ENCODE measurements around the gene PABPN1L.

The PABPN1L gene

GRCh38 chr16:88871349-88871702 is 4.9 kb upstream of the PABPN1L start:
- no peaks in the 10 kb centered on the region for H3K4me1 ChIP-seq (ENCODE audit: insufficient read depth, poor library complexity, severe bottlenecking)
- H3K4me3 ChIP-seq (ENCODE audit: severe bottlenecking): no peak overlapping the region
- H3K27me3 ChIP-seq (ENCODE audit: insufficient read depth, poor library complexity, severe bottlenecking): peaks cover 7% of the 10 kb centered on the region
- no peak overlapping the region for H3K27ac ChIP-seq (ENCODE audit: poor library complexity, severe bottlenecking)
- DNase-seq (ENCODE audit: low spot score) (no peak), ATAC-seq (ENCODE audit: low read depth) (no peak)
- no peaks in the 10 kb centered on the region for H3K9me3 ChIP-seq (ENCODE audit: severe bottlenecking)
- TF ChIP-seq, protein P1, sequence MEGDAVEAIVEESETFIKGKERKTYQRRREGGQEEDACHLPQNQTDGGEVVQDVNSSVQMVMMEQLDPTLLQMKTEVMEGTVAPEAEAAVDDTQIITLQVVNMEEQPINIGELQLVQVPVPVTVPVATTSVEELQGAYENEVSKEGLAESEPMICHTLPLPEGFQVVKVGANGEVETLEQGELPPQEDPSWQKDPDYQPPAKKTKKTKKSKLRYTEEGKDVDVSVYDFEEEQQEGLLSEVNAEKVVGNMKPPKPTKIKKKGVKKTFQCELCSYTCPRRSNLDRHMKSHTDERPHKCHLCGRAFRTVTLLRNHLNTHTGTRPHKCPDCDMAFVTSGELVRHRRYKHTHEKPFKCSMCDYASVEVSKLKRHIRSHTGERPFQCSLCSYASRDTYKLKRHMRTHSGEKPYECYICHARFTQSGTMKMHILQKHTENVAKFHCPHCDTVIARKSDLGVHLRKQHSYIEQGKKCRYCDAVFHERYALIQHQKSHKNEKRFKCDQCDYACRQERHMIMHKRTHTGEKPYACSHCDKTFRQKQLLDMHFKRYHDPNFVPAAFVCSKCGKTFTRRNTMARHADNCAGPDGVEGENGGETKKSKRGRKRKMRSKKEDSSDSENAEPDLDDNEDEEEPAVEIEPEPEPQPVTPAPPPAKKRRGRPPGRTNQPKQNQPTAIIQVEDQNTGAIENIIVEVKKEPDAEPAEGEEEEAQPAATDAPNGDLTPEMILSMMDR (IDR thresholded peaks at IDR 0.05; ENCODE audit: poor library complexity, severe bottlenecking): no peak
- H3K36me3 ChIP-seq (ENCODE audit: low read depth): no peaks in the 10 kb centered on the region

DNA sequence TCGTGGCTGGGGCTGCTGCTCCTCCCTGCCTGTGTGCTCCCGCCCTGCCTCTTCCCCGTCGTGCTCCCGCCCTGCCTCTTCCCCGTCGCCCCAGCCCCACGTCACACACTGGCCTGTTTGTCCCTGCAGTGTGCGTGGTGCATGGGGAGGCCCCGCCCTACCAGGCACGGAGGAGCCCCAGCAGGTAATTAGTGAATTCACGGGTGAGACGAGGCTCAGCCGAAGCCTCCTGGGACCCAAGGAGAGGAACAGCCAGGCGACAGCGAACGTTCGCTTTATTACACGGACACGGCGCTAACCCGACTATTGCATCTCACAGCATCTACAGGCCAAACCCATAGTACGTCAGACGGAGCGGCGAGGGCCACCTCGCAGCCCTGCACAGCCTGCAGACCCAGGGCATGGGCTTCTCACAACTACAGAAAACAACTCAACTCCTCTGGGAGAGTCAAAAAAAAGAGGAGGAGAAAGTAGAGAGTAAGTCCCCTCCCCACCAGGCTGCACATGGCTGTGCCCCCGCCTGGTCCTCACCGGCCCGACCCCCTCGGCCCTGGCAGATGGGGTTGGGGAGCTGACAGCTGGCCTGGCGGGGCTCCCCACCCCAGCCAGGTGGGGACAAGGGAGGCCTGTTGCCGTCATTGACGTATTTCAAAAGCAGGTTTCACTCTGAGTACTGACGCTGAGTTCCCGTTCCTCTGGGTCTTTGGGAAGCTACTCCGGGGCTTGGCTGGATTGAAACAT is 4.3 kb upstream of the PABPN1L start:
- ATAC-seq (ENCODE audit: low read depth) (no peak), DNase-seq (ENCODE audit: low spot score) (no peak)
- Histone ChIP-seq H3K27ac (ENCODE audit: poor library complexity, severe bottlenecking) (no peak overlapping the region), H3K27me3 (ENCODE audit: insufficient read depth, poor library complexity, severe bottlenecking) (peaks cover 5% of the 10 kb centered on the region), H3K4me3 (ENCODE audit: severe bottlenecking) (no peak overlapping the region), H3K4me1 (ENCODE audit: insufficient read depth, poor library complexity, severe bottlenecking) (no peaks in the 10 kb centered on the region), H3K9me3 (ENCODE audit: severe bottlenecking) (no peaks in the 10 kb centered on the region), H3K36me3 (ENCODE audit: low read depth) (no peaks in the 10 kb centered on the region)
- TF ChIP-seq, protein P1 (IDR thresholded peaks at IDR 0.05; ENCODE audit: poor library complexity, severe bottlenecking): no peak

DNA sequence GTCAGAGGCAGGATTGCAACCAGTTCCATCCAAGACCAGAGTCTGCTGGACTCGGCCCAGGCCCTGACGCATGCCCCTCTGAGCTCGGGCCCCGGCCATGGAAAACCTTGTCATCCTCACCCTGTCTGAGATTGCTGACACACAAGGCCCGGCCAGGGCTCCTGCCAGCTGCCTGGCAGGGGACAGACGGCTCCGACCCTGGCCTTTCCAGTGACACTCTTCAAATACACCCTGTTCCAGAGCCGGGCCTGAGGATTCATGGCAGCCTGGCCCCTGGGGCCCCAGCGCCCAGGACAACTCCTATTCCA is 3.2 kb upstream of the PABPN1L start:
- TF ChIP-seq, protein P1 (IDR thresholded peaks at IDR 0.05; ENCODE audit: poor library complexity, severe bottlenecking): no peak
- Histone ChIP-seq H3K27ac (ENCODE audit: poor library complexity, severe bottlenecking) (no peak overlapping the region), H3K4me3 (ENCODE audit: severe bottlenecking) (no peak overlapping the region), H3K9me3 (ENCODE audit: severe bottlenecking) (no peaks in the 10 kb centered on the region), H3K27me3 (ENCODE audit: insufficient read depth, poor library complexity, severe bottlenecking) (peaks cover 5% of the 10 kb centered on the region), H3K36me3 (ENCODE audit: low read depth) (no peaks in the 10 kb centered on the region), H3K4me1 (ENCODE audit: insufficient read depth, poor library complexity, severe bottlenecking) (no peaks in the 10 kb centered on the region)
- ATAC-seq (ENCODE audit: low read depth) (no peak), DNase-seq (ENCODE audit: low spot score) (no peak)

GRCh38 chr16:88868974-88869672 is 2.7 kb upstream of the PABPN1L start:
- peaks cover 5% of the 10 kb centered on the region for H3K27me3 ChIP-seq (ENCODE audit: insufficient read depth, poor library complexity, severe bottlenecking)
- no peaks in the 10 kb centered on the region for H3K4me1 ChIP-seq (ENCODE audit: insufficient read depth, poor library complexity, severe bottlenecking)
- ATAC-seq (ENCODE audit: low read depth) (no peak), DNase-seq (ENCODE audit: low spot score) (no peak)
- no peaks in the 10 kb centered on the region for H3K9me3 ChIP-seq (ENCODE audit: severe bottlenecking)
- H3K36me3 ChIP-seq (ENCODE audit: low read depth): no peaks in the 10 kb centered on the region
- H3K4me3 ChIP-seq (ENCODE audit: severe bottlenecking): no peak overlapping the region
- TF ChIP-seq, protein P1 (IDR thresholded peaks at IDR 0.05; ENCODE audit: poor library complexity, severe bottlenecking): no peak
- H3K27ac ChIP-seq (ENCODE audit: poor library complexity, severe bottlenecking): no peak overlapping the region
